Glutamatergic neuron (in vitro differentiated cells): ENCODE measurements around the gene ATG2A. TPM values are rescaled to one million over a fixed set of nuclear protein-coding genes. Genes with fewer than 3 reads are reported as not detected.
"Not testable (repeated sequence)": the region's sequence is repeated elsewhere in the genome, so short reads cannot be mapped to it uniquely, and the experiment has no call there.

Experiments
- DNase-seq: peaks from one replicate; pipeline ENCODE4 v3.0.0; 2022
- H3K27ac Mint-ChIP-seq: one replicate; pipeline ENCODE4 v1.8.0; 2020; ENCODE audit warnings: mild to moderate bottlenecking, mixed read lengths, inconsistent platforms; ENCODE audit not compliant: unreplicated experiment
- H3K27me3 Mint-ChIP-seq: one replicate; pipeline ENCODE4 v1.8.0; 2020; ENCODE audit warnings: mild to moderate bottlenecking, moderate library complexity, mixed read lengths, inconsistent platforms; ENCODE audit not compliant: unreplicated experiment
- H3K36me3 Mint-ChIP-seq: one replicate; pipeline ENCODE4 v1.8.0; 2020; ENCODE audit warnings: mild to moderate bottlenecking, mixed read lengths, inconsistent platforms; ENCODE audit not compliant: unreplicated experiment
- H3K4me1 Mint-ChIP-seq: one replicate; pipeline ENCODE4 v1.8.0; 2020; ENCODE audit warnings: mild to moderate bottlenecking, low read depth, mixed read lengths, inconsistent platforms; ENCODE audit not compliant: unreplicated experiment
- H3K4me3 Mint-ChIP-seq: one replicate; pipeline ENCODE4 v1.8.0; 2020; ENCODE audit warnings: mild to moderate bottlenecking, mixed read lengths, inconsistent platforms; ENCODE audit not compliant: unreplicated experiment
- H3K9me3 Mint-ChIP-seq: one replicate; pipeline ENCODE4 v1.8.0; 2020; ENCODE audit warnings: mild to moderate bottlenecking, moderate library complexity, mixed read lengths, inconsistent platforms; ENCODE audit not compliant: unreplicated experiment
- microRNA-seq: library from miRNA; unstranded; fragments of <30 nt; microRNA quantifications from one replicate; pipeline ENCODE4, GENCODE V29; 2020; ENCODE audit not compliant: unreplicated experiment
- total RNA-seq: library from RNA; stranded (reverse); fragmentation: NEBNext Ultra II Directional; extraction: Animal tissue kit (Norgen Biotek cat#: 25700); gene quantifications from one replicate; pipeline ENCODE4 v1.2.1, GENCODE V29; 2021; ENCODE audit not compliant: unreplicated experiment
- TF ChIP-seq, protein P1 (sequence below): fragments of 200-600 bp; sonication (generic); IDR thresholded peaks from one replicate; pipeline ENCODE4 v1.5.0; 2021; ENCODE audit not compliant: partially characterized antibody, unreplicated experiment

Gene ATG2A
- total RNA-seq, 1 donor from 2014 or later, result 25.9 TPM

DNA sequence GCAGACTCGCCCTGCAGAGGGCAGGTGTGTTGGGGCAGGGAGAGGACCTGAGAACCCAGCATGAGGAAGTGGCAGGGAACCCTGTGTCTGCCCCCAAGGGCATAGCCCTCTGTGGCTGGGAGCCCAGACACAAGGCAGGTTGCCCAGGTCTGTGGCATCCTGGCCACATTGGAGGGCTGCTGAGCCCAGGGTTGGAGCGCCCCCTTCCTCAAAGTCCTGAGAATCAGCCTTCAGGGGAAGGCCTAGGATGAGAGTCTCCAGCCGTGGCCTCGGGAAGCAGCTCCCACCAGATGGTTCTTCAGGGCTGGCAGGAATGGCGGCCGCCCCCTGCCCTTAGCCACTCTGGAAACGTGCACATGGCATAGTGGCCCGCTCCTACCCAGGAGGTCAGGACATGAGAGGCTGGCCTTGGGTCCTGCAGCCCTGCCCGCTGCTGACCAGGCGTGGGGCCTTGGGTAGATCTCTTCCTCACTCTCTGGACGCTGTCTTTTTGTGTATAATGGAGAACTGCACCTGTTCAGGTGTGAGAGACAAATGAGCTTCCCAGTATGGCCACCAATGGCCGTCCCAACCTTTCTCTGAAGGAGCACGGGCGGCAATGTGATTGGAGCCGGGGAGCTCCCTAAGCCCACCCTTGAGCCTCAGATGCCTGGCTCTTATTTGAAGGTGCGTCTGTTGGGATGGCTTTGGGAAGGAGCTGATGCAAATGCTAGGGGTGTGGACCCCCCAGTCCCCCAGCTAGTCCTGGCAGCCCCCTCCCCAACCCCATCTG is 68.0 kb downstream of the ATG2A start:
- TF ChIP-seq, protein P1, sequence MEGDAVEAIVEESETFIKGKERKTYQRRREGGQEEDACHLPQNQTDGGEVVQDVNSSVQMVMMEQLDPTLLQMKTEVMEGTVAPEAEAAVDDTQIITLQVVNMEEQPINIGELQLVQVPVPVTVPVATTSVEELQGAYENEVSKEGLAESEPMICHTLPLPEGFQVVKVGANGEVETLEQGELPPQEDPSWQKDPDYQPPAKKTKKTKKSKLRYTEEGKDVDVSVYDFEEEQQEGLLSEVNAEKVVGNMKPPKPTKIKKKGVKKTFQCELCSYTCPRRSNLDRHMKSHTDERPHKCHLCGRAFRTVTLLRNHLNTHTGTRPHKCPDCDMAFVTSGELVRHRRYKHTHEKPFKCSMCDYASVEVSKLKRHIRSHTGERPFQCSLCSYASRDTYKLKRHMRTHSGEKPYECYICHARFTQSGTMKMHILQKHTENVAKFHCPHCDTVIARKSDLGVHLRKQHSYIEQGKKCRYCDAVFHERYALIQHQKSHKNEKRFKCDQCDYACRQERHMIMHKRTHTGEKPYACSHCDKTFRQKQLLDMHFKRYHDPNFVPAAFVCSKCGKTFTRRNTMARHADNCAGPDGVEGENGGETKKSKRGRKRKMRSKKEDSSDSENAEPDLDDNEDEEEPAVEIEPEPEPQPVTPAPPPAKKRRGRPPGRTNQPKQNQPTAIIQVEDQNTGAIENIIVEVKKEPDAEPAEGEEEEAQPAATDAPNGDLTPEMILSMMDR, result no peak
- Mint-ChIP-seq H3K9me3 (peaks cover 4% of the 10 kb centered on the region), H3K4me3 (no peak overlapping the region), H3K27ac (peak overlapping the region; percentile 66), H3K27me3 (peaks cover 10% of the 10 kb centered on the region), H3K4me1 (peaks cover 6% of the 10 kb centered on the region), H3K36me3 (no peaks in the 10 kb centered on the region)
- no peak for DNase-seq

DNA sequence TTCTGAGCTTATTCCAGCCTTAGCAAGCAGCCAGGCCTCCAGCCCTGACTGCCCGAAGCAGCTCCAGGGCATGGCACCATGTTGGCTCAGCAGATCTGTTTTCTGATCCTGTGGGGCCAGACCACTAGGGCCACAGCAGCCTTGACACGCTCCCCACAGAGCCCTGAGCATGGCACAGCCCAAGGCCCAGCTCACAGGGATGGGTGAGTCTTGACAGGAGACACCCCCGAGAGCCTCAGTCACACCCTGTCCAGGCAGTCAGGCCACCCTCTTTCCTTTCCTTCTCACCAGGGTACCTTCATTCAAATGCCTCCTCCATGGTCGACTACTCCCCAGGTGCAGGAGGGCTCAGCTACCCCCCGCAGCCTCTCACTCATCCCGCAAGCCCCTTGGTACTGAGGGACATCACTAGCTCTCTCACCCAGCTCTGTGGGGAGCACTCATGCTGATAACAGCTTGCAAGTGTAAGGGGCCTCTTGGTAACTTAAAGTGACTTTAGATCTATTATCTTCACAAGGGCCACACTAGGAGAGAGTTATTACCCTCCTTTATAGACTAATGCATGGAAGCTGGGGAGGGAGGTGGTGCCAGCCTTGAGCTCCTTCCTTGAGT is 68.7 kb downstream of the ATG2A start:
- TF ChIP-seq, protein P1, result no peak
- H3K4me3 Mint-ChIP-seq, result peak overlapping the region; percentile 59
- H3K4me1 Mint-ChIP-seq, result peaks cover 9% of the 10 kb centered on the region
- peaks cover 5% of the 10 kb centered on the region for H3K9me3 Mint-ChIP-seq
- no peaks in the 10 kb centered on the region for H3K36me3 Mint-ChIP-seq
- no peak overlapping the region for H3K27ac Mint-ChIP-seq
- H3K27me3 Mint-ChIP-seq, result peaks cover 13% of the 10 kb centered on the region
- DNase-seq, result no peak

DNA sequence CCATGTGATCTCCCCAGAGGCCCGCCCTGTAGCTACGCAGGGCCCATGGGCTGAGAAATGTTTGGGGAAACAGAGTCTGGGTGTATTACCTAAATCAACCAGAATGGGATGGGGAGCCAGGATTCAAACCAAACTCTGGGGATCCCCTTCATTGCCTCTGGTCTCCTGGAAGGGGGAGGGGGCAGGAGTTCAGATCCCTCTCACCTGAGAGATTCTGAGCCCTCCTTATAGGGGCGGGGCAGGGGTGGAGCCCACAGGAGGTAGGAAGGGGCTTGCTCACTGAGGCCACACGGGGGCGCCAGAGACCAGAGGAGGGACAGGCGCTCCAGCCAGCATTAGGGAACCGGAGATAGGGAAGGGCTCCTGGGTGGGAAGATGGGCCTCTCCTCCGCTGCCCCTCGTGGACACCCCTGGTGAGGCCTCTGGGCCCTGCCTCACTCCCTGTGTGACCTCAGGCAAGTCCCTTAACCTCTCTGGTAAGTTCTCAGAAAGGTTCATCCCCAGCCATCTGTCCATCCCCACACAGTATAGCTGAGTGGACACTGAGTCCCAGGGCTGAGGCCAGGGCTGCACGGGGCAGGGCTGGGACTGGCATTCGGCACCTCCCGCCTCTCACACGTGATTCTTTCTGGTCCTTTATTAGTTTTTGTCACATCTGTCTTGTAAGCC is 69.9 kb downstream of the ATG2A start:
- H3K9me3 Mint-ChIP-seq, result peaks cover 5% of the 10 kb centered on the region
- H3K4me1 Mint-ChIP-seq, result peaks cover 10% of the 10 kb centered on the region
- no peak overlapping the region for H3K27ac Mint-ChIP-seq
- peak; percentile 97 for DNase-seq
- H3K4me3 Mint-ChIP-seq, result no peak overlapping the region
- peaks cover 15% of the 10 kb centered on the region for H3K27me3 Mint-ChIP-seq
- H3K36me3 Mint-ChIP-seq, result no peaks in the 10 kb centered on the region
- TF ChIP-seq, protein P1, result peak; percentile 94

DNA sequence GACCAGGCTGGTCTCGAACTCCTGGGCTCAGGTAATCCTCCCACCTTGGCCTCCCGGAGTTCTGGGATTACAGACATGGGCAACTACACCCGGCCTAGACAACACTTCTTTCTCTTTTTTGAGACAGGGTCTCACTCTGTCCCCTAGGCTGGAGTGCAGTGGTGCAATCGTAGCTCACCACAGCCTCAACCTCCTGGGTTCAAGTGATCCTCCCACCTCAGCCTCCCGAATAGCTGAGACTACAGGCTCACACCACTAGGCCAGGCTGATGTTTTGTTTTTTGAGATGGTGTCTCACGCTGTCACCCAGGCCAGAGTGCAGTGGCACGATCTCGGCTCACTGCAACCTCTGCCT is 71.3 kb downstream of the ATG2A start:
- not testable (repeated sequence) for H3K4me1 Mint-ChIP-seq, H3K9me3 Mint-ChIP-seq, DNase-seq, H3K36me3 Mint-ChIP-seq, H3K27ac Mint-ChIP-seq
- Mint-ChIP-seq H3K4me3 (peak overlapping the region; percentile 67), H3K27me3 (peaks cover 18% of the 10 kb centered on the region)

DNA sequence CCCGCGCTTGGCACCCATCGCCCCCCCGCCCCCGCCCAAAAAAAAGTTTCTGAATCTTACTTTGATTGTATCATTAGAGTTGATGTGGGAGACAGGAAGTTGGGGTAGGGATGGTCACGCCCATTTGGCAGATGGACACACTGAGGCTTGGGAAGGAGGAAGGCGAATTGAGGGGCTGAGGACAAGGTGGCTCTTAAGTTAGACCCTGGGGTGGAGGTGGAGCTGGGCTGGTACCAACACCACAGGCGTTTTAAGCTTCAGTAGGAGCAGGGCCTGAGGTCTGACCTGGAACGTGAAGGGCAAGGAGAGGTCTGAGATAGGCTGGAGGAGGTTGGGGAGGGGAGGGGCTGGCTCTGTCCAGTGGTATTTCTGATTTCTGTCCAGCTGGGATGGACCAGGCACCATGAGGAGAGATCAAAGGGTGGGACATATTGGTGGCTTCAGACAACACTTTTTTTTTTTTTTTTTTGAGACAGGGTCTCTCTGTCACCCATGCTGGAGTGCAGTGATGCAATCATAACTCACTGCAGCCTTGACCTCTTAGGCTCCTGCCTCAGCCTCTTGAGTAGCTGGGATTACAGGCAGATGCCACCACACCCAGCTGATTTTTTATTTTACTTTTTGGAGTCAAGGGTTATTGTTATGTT is 71.8 kb downstream of the ATG2A start:
- H3K27me3 Mint-ChIP-seq, result peaks cover 16% of the 10 kb centered on the region
- TF ChIP-seq, protein P1, result no peak
- peaks cover 6% of the 10 kb centered on the region for H3K4me1 Mint-ChIP-seq
- peak overlapping the region; percentile 52 for H3K27ac Mint-ChIP-seq
- H3K36me3 Mint-ChIP-seq, result no peaks in the 10 kb centered on the region
- peaks cover 5% of the 10 kb centered on the region for H3K9me3 Mint-ChIP-seq
- peak overlapping the region; percentile 67 for H3K4me3 Mint-ChIP-seq
- no peak for DNase-seq

Small RNA genes within 50 kb of the gene (microRNA-seq; reads per million reads assigned to microRNA genes)
- 0.41 reads per million for gene MIR6749
- gene MIR6750, result 5.7 reads per million, percentile 35 among the genes with 10 or more reads in this experiment

Other genes starting within 250 kb of the ATG2A start
- gene NRXN2, start 194.0 kb downstream of the ATG2A start, total RNA-seq, result 50.4 TPM
- gene RASGRP2, start 173.1 kb downstream of the ATG2A start, total RNA-seq, result 2.9 TPM
- gene PYGM, start 157.2 kb downstream of the ATG2A start, total RNA-seq, result 5.5 TPM
- 415 TPM for gene SF1, start 138.7 kb downstream of the ATG2A start, total RNA-seq
- gene MAP4K2, start 114.0 kb downstream of the ATG2A start, total RNA-seq, result 15.9 TPM
- gene MEN1, start 106.7 kb downstream of the ATG2A start, total RNA-seq, result 39.7 TPM
- 2.3 TPM for gene CDC42BPG, start 72.6 kb downstream of the ATG2A start, total RNA-seq
- gene EHD1, start 38.6 kb downstream of the ATG2A start, total RNA-seq, result 114 TPM
- gene PPP2R5B, start 7.5 kb upstream of the ATG2A start, total RNA-seq, result 148 TPM
- gene GPHA2, start 18.7 kb upstream of the ATG2A start, total RNA-seq, result not detected
- gene MAJIN, start 54.9 kb upstream of the ATG2A start, total RNA-seq, result not detected
- gene BATF2, start 79.8 kb upstream of the ATG2A start, total RNA-seq, result not detected
- gene ARL2, start 97.0 kb upstream of the ATG2A start, total RNA-seq, result 68.4 TPM
- gene SNX15, start 110.2 kb upstream of the ATG2A start, total RNA-seq, result 40.4 TPM
- 14.4 TPM for gene SAC3D1, start 124.0 kb upstream of the ATG2A start, total RNA-seq
- 1.6 TPM for gene NAALADL1, start 141.3 kb upstream of the ATG2A start, total RNA-seq
- gene CDCA5, start 166.8 kb upstream of the ATG2A start, total RNA-seq, result 7.7 TPM
- 33.9 TPM for gene ZFPL1, start 167.0 kb upstream of the ATG2A start, total RNA-seq
- 105 TPM for gene VPS51, start 179.0 kb upstream of the ATG2A start, total RNA-seq
- 241 TPM for gene TM7SF2, start 194.7 kb upstream of the ATG2A start, total RNA-seq
- gene ZNHIT2, start 200.5 kb upstream of the ATG2A start, total RNA-seq, result 4.1 TPM
- gene FAU, start 204.9 kb upstream of the ATG2A start, total RNA-seq, result 560 TPM
- gene MRPL49, start 205.1 kb upstream of the ATG2A start, total RNA-seq, result 32.9 TPM
- 54.7 TPM for gene SYVN1, start 217.3 kb upstream of the ATG2A start, total RNA-seq